SK-N-SH treated with all-trans-retinoic acid at 6 μM for 48 hours (cell line): Measurements from ENCODE around the gene SHROOM4.

Experiments
- ATAC-seq: fragments of 200-7000 bp; cut with Tn5 transposase; 3 replicates; pipeline ENCODE4 v1.9.1; 2020; ENCODE audit warnings: mild to moderate bottlenecking, moderate library complexity
- ARNTL ChIP-seq: fragments of 450-650 bp; formaldehyde crosslinking; IDR thresholded peaks from 2 replicates; pipeline ENCODE4 v1.5.0; 2020; ENCODE audit warnings: low read depth, mild to moderate bottlenecking, moderate library complexity, borderline replicate concordance
- BACH2 ChIP-seq: fragments of 250-450 bp; sonication (Bioruptor Pico); IDR thresholded peaks from 2 replicates; pipeline ENCODE4 v1.9.0; 2021; ENCODE audit warnings: mild to moderate bottlenecking, borderline replicate concordance
- CSDC2 ChIP-seq: fragments of 250-450 bp; sonication (Bioruptor Pico); IDR thresholded peaks from 2 replicates; pipeline ENCODE4 v1.5.0; 2020; ENCODE audit warnings: mild to moderate bottlenecking, moderate library complexity
- ESRRG ChIP-seq: fragments of 250-450 bp; sonication (Bioruptor Pico); IDR thresholded peaks from 2 replicates; pipeline ENCODE4 v1.6.1; 2021; ENCODE audit warnings: mild to moderate bottlenecking
- GLIS3 ChIP-seq: fragments of 250-450 bp; sonication (Bioruptor Pico); IDR thresholded peaks from 2 replicates; pipeline ENCODE4 v1.5.0; 2020; ENCODE audit warnings: mild to moderate bottlenecking, moderate library complexity
- ISL1 ChIP-seq: fragments of 250-450 bp; sonication (Bioruptor Pico); IDR thresholded peaks from 2 replicates; pipeline ENCODE4 v2.1.2; 2022; ENCODE audit warnings: mild to moderate bottlenecking, moderate library complexity
- OSR1 ChIP-seq: fragments of 250-450 bp; sonication (Bioruptor Pico); IDR thresholded peaks from 2 replicates; pipeline ENCODE4 v1.8.0; 2022; ENCODE audit warnings: moderate library complexity, mild to moderate bottlenecking, inconsistent platforms
- PPARA ChIP-seq: fragments of 250-450 bp; sonication (Bioruptor Pico); IDR thresholded peaks from 2 replicates; pipeline ENCODE4 v1.5.0; 2020; ENCODE audit warnings: mild to moderate bottlenecking, borderline replicate concordance
- RARB ChIP-seq: fragments of 250-450 bp; sonication (Bioruptor Pico); IDR thresholded peaks from 2 replicates; pipeline ENCODE4 v1.8.0; 2021; ENCODE audit warnings: mild to moderate bottlenecking, moderate library complexity
- SNAI2 ChIP-seq: fragments of 250-450 bp; sonication (Bioruptor Pico); IDR thresholded peaks from 2 replicates; pipeline ENCODE4 v1.5.0; 2020; ENCODE audit warnings: mild to moderate bottlenecking, moderate library complexity
- TCF4 ChIP-seq: fragments of 250-450 bp; sonication (Bioruptor Pico); IDR thresholded peaks from 2 replicates; pipeline ENCODE4 v1.8.0; 2021; ENCODE audit warnings: mild to moderate bottlenecking, moderate library complexity, borderline replicate concordance
- TOX ChIP-seq: fragments of 250-450 bp; sonication (Bioruptor Pico); IDR thresholded peaks from 2 replicates; pipeline ENCODE4 v1.8.0; 2021; ENCODE audit warnings: mild to moderate bottlenecking, moderate library complexity, borderline replicate concordance
- ZC3H10 ChIP-seq: fragments of 250-450 bp; sonication (Bioruptor Pico); IDR thresholded peaks from 2 replicates; pipeline ENCODE4 v1.5.1; 2021; ENCODE audit warnings: mild to moderate bottlenecking, moderate library complexity
- ZFP30 ChIP-seq: fragments of 450-650 bp; formaldehyde crosslinking; IDR thresholded peaks from 2 replicates; pipeline ENCODE4 v1.5.0; 2022; ENCODE audit warnings: mild to moderate bottlenecking, moderate library complexity
- ZNF565 ChIP-seq: fragments of 450-650 bp; formaldehyde crosslinking; conservative IDR thresholded peaks from 2 replicates; pipeline ENCODE4 v1.5.0; 2020; ENCODE audit warnings: low read depth, mild to moderate bottlenecking, moderate library complexity
- ZNF70 ChIP-seq: fragments of 450-650 bp; formaldehyde crosslinking; IDR thresholded peaks from 2 replicates; pipeline ENCODE4 v1.5.0; 2020; ENCODE audit warnings: mild to moderate bottlenecking, moderate library complexity
- ZNF8 ChIP-seq: fragments of 450-650 bp; formaldehyde crosslinking; IDR thresholded peaks from 2 replicates; pipeline ENCODE4 v1.5.0; 2020; ENCODE audit warnings: mild to moderate bottlenecking, moderate library complexity
- TF ChIP-seq, protein P1 (sequence below): fragments of 250-450 bp; sonication (Bioruptor Pico); IDR thresholded peaks from 2 replicates; pipeline ENCODE4 v1.5.0; 2020; ENCODE audit warnings: mild to moderate bottlenecking, moderate library complexity
- TF ChIP-seq, protein P2 (sequence below): fragments of 250-450 bp; sonication (Bioruptor Pico); IDR thresholded peaks from 2 replicates; pipeline ENCODE4 v1.5.1; 2021; ENCODE audit warnings: mild to moderate bottlenecking, moderate library complexity
- TF ChIP-seq, protein P3 (sequence below): fragments of 250-450 bp; sonication (Bioruptor Pico); IDR thresholded peaks from 2 replicates; pipeline ENCODE4 v1.8.0; 2021; ENCODE audit warnings: low read depth, mild to moderate bottlenecking, moderate library complexity, borderline replicate concordance
- TF ChIP-seq, protein P4 (sequence below): fragments of 250-450 bp; sonication (Bioruptor Pico); IDR thresholded peaks from 2 replicates; pipeline ENCODE4 v1.8.0; 2020; ENCODE audit warnings: mild to moderate bottlenecking, moderate library complexity, borderline replicate concordance
- TF ChIP-seq, protein P5 (sequence below): fragments of 250-450 bp; sonication (Bioruptor Pico); IDR thresholded peaks from 2 replicates; pipeline ENCODE4 v1.5.1; 2020; ENCODE audit warnings: low read depth, mild to moderate bottlenecking, moderate library complexity

Gene SHROOM4

DNA sequence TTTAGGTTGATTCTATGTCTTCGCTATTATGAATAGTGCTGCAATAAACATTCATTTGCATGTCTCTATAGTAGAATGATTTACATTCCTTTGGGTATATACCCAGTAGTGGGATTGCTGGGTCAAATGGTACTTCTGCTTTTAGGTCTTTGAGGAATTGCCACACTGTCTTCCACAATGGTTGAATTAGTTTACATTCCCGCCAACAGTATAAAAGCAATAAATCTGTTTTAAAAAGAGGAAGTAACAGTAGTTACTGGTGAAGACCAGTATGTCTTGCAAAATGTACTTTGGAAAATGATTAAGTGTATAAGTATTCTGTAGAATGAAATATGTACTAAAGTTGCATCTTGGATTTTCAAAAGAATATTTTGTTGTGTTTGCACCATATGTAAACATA, 77.3 kb downstream of the SHROOM4 start:
- no peak for ATAC-seq

DNA sequence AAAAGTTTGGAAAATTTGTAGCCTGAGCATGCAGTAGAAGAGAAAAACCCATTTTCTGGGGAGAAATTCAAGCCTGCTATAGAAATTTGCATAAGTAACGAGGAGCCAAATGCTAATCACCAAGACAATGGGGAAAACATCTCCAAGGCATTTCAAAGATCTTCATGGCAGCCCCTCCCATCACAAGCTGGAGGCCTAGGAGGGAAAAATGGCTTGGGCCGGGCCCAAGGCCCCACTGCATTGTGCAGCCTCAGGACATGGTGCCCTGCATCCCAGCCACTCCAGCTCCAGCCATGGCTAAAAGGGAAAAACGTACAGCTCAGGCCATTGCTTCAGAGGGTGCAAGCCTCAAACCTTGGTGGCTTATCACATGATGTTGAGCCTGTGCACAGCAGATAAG, 87.7 kb downstream of the SHROOM4 start:
- no peak for ATAC-seq
- no peak for TF ChIP-seq GLIS3 (CRISPR knock-in tag)
- no peak for TF ChIP-seq TCF4 (CRISPR knock-in tag)

More for the DNA sequence above, 77.3 kb downstream of the SHROOM4 start:
- TF ChIP-seq TCF4 (CRISPR knock-in tag), result no peak
- no peak for TF ChIP-seq ZNF8 (CRISPR knock-in tag)
- TF ChIP-seq, protein P1, sequence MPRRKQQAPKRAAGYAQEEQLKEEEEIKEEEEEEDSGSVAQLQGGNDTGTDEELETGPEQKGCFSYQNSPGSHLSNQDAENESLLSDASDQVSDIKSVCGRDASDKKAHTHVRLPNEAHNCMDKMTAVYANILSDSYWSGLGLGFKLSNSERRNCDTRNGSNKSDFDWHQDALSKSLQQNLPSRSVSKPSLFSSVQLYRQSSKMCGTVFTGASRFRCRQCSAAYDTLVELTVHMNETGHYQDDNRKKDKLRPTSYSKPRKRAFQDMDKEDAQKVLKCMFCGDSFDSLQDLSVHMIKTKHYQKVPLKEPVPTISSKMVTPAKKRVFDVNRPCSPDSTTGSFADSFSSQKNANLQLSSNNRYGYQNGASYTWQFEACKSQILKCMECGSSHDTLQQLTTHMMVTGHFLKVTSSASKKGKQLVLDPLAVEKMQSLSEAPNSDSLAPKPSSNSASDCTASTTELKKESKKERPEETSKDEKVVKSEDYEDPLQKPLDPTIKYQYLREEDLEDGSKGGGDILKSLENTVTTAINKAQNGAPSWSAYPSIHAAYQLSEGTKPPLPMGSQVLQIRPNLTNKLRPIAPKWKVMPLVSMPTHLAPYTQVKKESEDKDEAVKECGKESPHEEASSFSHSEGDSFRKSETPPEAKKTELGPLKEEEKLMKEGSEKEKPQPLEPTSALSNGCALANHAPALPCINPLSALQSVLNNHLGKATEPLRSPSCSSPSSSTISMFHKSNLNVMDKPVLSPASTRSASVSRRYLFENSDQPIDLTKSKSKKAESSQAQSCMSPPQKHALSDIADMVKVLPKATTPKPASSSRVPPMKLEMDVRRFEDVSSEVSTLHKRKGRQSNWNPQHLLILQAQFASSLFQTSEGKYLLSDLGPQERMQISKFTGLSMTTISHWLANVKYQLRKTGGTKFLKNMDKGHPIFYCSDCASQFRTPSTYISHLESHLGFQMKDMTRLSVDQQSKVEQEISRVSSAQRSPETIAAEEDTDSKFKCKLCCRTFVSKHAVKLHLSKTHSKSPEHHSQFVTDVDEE, result no peak
- no peak for TF ChIP-seq ZC3H10 (CRISPR knock-in tag)
- TF ChIP-seq GLIS3 (CRISPR knock-in tag), result no peak
- TF ChIP-seq PPARA (CRISPR knock-in tag), result no peak
- TF ChIP-seq, protein P2, sequence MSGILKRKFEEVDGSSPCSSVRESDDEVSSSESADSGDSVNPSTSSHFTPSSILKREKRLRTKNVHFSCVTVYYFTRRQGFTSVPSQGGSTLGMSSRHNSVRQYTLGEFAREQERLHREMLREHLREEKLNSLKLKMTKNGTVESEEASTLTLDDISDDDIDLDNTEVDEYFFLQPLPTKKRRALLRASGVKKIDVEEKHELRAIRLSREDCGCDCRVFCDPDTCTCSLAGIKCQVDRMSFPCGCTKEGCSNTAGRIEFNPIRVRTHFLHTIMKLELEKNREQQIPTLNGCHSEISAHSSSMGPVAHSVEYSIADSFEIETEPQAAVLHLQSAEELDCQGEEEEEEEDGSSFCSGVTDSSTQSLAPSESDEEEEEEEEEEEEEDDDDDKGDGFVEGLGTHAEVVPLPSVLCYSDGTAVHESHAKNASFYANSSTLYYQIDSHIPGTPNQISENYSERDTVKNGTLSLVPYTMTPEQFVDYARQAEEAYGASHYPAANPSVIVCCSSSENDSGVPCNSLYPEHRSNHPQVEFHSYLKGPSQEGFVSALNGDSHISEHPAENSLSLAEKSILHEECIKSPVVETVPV (CRISPR knock-in tag), result no peak
- TF ChIP-seq ESRRG (CRISPR knock-in tag), result no peak
- TF ChIP-seq SNAI2 (CRISPR knock-in tag), result no peak
- TF ChIP-seq ISL1, result no peak
- TF ChIP-seq RARB (CRISPR knock-in tag), result no peak
- TF ChIP-seq, protein P3, sequence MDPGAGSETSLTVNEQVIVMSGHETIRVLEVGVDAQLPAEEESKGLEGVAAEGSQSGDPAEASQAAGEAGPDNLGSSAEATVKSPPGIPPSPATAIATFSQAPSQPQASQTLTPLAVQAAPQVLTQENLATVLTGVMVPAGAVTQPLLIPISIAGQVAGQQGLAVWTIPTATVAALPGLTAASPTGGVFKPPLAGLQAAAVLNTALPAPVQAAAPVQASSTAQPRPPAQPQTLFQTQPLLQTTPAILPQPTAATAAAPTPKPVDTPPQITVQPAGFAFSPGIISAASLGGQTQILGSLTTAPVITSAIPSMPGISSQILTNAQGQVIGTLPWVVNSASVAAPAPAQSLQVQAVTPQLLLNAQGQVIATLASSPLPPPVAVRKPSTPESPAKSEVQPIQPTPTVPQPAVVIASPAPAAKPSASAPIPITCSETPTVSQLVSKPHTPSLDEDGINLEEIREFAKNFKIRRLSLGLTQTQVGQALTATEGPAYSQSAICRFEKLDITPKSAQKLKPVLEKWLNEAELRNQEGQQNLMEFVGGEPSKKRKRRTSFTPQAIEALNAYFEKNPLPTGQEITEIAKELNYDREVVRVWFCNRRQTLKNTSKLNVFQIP, result no peak
- no peak for TF ChIP-seq ARNTL (CRISPR knock-in tag)
- TF ChIP-seq TOX (CRISPR knock-in tag), result no peak
- TF ChIP-seq ZNF70 (CRISPR knock-in tag), result no peak
- TF ChIP-seq ZFP30, result no peak

DNA sequence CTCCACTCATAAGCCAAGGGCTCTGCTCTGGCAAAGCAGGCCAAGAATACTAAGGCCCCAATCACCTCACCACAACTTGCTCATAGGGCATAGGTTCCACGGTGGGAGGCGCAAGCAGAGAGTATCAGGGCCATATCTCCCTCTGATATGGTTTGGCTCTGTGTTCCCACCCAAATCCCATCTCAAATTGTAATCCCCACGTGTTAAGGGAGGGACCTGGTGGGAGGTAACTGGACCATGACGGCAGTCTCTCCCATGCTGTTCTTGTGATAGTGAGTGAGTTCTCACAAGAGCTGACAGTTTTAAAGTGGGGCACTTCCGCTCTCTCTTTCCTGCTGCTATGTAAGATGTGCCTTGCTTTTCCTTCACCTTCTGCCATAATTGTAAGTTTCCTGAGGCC, 88.7 kb downstream of the SHROOM4 start:
- TF ChIP-seq SNAI2 (CRISPR knock-in tag), result no peak
- no peak for TF ChIP-seq BACH2 (CRISPR knock-in tag)
- TF ChIP-seq PPARA (CRISPR knock-in tag), result no peak
- no peak for TF ChIP-seq ZC3H10 (CRISPR knock-in tag)
- no peak for TF ChIP-seq CSDC2 (CRISPR knock-in tag)
- TF ChIP-seq, protein P3, result no peak
- no peak for TF ChIP-seq ZNF70 (CRISPR knock-in tag)
- TF ChIP-seq ZNF565 (CRISPR knock-in tag), result no peak
- TF ChIP-seq, all 23 proteins: peak for 0
- ATAC-seq, result no peak

DNA sequence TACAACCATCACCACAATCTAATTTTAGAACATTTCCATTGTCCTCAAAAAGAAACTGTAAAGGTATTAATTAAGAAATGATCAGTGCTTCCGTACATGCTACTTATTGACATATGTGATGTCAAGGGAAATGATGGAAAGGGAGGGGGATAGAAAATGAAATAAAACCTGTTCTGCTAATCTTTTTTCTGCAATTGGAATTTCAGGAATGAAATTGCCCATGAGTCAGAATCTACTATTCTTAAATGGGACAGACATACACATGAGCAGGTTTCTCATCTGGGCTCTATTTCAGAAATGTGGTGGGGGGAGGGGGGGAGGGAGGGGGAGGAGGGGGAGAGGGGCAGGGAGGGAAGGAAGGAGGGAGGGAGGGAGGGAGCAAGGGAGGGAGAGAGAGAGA, 91.0 kb downstream of the SHROOM4 start:
- no peak for ATAC-seq
- TF ChIP-seq, protein P4, sequence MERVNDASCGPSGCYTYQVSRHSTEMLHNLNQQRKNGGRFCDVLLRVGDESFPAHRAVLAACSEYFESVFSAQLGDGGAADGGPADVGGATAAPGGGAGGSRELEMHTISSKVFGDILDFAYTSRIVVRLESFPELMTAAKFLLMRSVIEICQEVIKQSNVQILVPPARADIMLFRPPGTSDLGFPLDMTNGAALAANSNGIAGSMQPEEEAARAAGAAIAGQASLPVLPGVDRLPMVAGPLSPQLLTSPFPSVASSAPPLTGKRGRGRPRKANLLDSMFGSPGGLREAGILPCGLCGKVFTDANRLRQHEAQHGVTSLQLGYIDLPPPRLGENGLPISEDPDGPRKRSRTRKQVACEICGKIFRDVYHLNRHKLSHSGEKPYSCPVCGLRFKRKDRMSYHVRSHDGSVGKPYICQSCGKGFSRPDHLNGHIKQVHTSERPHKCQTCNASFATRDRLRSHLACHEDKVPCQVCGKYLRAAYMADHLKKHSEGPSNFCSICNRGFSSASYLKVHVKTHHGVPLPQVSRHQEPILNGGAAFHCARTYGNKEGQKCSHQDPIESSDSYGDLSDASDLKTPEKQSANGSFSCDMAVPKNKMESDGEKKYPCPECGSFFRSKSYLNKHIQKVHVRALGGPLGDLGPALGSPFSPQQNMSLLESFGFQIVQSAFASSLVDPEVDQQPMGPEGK (CRISPR knock-in tag), result no peak
- TF ChIP-seq CSDC2 (CRISPR knock-in tag), result no peak
- no peak for TF ChIP-seq BACH2 (CRISPR knock-in tag)
- TF ChIP-seq OSR1 (CRISPR knock-in tag), result no peak
- no peak for TF ChIP-seq ESRRG (CRISPR knock-in tag)
- no peak for TF ChIP-seq GLIS3 (CRISPR knock-in tag)
- no peak for TF ChIP-seq ARNTL (CRISPR knock-in tag)
- TF ChIP-seq ZNF565 (CRISPR knock-in tag), result no peak
- no peak for TF ChIP-seq ISL1
- TF ChIP-seq ZNF70 (CRISPR knock-in tag), result no peak
- TF ChIP-seq PPARA (CRISPR knock-in tag), result no peak
- TF ChIP-seq, protein P1, result no peak
- no peak for TF ChIP-seq ZFP30
- no peak for TF ChIP-seq ZC3H10 (CRISPR knock-in tag)
- TF ChIP-seq, protein P5, sequence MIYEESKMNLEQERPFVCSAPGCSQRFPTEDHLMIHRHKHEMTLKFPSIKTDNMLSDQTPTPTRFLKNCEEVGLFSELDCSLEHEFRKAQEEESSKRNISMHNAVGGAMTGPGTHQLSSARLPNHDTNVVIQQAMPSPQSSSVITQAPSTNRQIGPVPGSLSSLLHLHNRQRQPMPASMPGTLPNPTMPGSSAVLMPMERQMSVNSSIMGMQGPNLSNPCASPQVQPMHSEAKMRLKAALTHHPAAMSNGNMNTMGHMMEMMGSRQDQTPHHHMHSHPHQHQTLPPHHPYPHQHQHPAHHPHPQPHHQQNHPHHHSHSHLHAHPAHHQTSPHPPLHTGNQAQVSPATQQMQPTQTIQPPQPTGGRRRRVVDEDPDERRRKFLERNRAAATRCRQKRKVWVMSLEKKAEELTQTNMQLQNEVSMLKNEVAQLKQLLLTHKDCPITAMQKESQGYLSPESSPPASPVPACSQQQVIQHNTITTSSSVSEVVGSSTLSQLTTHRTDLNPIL (CRISPR knock-in tag), result no peak
